KMS-11 (cell line): ENCODE data around the gene SAP30.

ENCODE experiments used
- H2AFZ ChIP-seq: fragments of 200-600 bp; sonication (generic); 2 replicates; pipeline ENCODE4 v1.6.1; 2016; ENCODE audit warnings: antibody characterized with exemption, mixed run types, low read depth
- H3K27ac ChIP-seq: fragments of 200-600 bp; sonication (generic); 2 replicates; pipeline ENCODE4 v1.6.1; 2016; ENCODE audit warnings: mild to moderate bottlenecking, mixed run types
- H3K27me3 ChIP-seq: fragments of 200-600 bp; sonication (generic); 2 replicates; pipeline ENCODE4 v1.6.1; 2017; ENCODE audit warnings: mild to moderate bottlenecking, low read depth, mixed run types, moderate library complexity; ENCODE audit not compliant: insufficient read depth
- H3K36me3 ChIP-seq: fragments of 200-600 bp; sonication (generic); 2 replicates; pipeline ENCODE4 v1.6.1; 2017; ENCODE audit warnings: mild to moderate bottlenecking, mixed run types; ENCODE audit not compliant: insufficient read depth
- H3K4me1 ChIP-seq: fragments of 200-600 bp; sonication (generic); 2 replicates; pipeline ENCODE4 v1.6.1; 2016; ENCODE audit warnings: mild to moderate bottlenecking, low read depth, mixed run types; ENCODE audit not compliant: poor library complexity, severe bottlenecking
- H3K4me2 ChIP-seq: fragments of 200-600 bp; sonication (generic); 2 replicates; pipeline ENCODE4 v1.7.0; 2016; ENCODE audit warnings: mild to moderate bottlenecking, mixed run types
- H3K4me3 ChIP-seq: fragments of 200-600 bp; sonication (generic); IDR thresholded peaks from 2 replicates; pipeline ENCODE4 v1.6.1; 2017; ENCODE audit warnings: low read depth, low read length, mixed read lengths; ENCODE audit not compliant: insufficient read depth
- H3K79me2 ChIP-seq: fragments of 200-600 bp; sonication (generic); 2 replicates; pipeline ENCODE4 v1.6.1; 2016; ENCODE audit warnings: low read depth, mixed run types; ENCODE audit not compliant: insufficient read depth
- H3K9ac ChIP-seq: fragments of 200-600 bp; sonication (generic); 2 replicates; pipeline ENCODE4 v1.6.1; 2016; ENCODE audit warnings: mild to moderate bottlenecking, mixed run types
- H4K20me1 ChIP-seq: fragments of 200-600 bp; sonication (generic); 2 replicates; pipeline ENCODE4 v1.6.1; 2016; ENCODE audit warnings: mild to moderate bottlenecking, mixed run types; ENCODE audit not compliant: insufficient read depth
- TF ChIP-seq, protein P1 (sequence below): fragments of 200-600 bp; sonication (generic); conservative IDR thresholded peaks from 2 replicates; pipeline ENCODE4 v1.6.1; 2017; ENCODE audit warnings: low read depth, mild to moderate bottlenecking, antibody characterized with exemption, low read length, moderate library complexity, mixed read lengths

SAP30 gene

DNA sequence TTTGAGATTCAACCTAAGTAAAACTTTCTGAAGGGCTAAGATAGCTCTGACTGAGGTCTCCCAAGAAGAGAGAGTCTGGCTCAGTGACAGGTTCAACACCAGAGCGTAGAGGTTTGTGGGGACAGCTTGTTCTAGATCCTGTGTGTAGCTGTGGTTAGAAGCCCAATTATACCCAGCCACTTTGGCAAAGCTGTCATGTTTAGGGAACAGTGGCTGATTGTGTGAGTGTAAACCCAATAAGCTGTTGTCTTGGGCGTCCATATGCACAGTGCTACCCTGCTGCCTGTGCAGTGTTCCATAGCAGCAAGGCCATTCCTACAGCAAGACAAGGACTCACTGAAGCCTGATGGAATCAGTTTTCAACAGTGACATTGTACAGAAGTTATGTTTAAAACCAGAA, 39.3 kb downstream of the SAP30 start:
- Histone ChIP-seq H3K9ac (no peak overlapping the region), H3K4me1 (no peaks in the 10 kb centered on the region), H3K27ac (no peak overlapping the region), H3K27me3 (no peaks in the 10 kb centered on the region), H3K79me2 (no peaks in the 10 kb centered on the region), H4K20me1 (no peaks in the 10 kb centered on the region), H3K4me3 (no peak overlapping the region), H2AFZ (no peak overlapping the region), H3K36me3 (no peaks in the 10 kb centered on the region), H3K4me2 (no peak overlapping the region)
- TF ChIP-seq, protein P1, sequence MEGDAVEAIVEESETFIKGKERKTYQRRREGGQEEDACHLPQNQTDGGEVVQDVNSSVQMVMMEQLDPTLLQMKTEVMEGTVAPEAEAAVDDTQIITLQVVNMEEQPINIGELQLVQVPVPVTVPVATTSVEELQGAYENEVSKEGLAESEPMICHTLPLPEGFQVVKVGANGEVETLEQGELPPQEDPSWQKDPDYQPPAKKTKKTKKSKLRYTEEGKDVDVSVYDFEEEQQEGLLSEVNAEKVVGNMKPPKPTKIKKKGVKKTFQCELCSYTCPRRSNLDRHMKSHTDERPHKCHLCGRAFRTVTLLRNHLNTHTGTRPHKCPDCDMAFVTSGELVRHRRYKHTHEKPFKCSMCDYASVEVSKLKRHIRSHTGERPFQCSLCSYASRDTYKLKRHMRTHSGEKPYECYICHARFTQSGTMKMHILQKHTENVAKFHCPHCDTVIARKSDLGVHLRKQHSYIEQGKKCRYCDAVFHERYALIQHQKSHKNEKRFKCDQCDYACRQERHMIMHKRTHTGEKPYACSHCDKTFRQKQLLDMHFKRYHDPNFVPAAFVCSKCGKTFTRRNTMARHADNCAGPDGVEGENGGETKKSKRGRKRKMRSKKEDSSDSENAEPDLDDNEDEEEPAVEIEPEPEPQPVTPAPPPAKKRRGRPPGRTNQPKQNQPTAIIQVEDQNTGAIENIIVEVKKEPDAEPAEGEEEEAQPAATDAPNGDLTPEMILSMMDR, result no peak

DNA sequence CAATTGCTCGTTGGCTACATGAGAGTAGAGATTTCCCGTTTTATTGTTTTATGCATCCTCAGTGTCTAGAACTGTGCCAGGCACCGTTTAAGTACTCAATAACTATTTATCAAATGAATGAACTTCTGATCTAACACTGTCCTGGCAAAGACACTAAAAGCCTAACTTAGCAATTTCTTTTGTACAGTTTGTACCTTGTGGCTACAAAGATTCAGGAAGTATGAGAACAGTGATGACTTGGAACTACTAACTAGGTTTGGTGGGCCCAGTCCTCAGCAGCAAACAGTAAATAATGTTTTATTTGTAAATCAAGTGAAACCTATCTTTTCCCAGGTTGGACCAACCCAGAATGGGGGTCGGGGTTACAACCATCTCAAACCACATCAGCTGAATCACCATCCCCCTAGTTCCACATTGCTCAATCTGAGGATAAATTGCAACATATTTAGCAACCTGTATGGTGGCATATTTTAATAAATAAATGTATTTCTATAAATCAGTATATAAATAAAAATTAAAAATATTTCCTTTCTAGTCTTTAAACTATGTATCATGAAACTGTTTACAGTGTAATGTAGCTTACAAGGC, 40.4 kb downstream of the SAP30 start:
- Histone ChIP-seq H3K79me2 (no peaks in the 10 kb centered on the region), H3K27ac (no peak overlapping the region), H3K27me3 (no peaks in the 10 kb centered on the region), H3K36me3 (no peaks in the 10 kb centered on the region), H3K9ac (no peak overlapping the region), H3K4me3 (no peak overlapping the region), H4K20me1 (no peaks in the 10 kb centered on the region), H3K4me2 (no peak overlapping the region), H2AFZ (no peak overlapping the region), H3K4me1 (no peaks in the 10 kb centered on the region)
- TF ChIP-seq, protein P1, result no peak

DNA sequence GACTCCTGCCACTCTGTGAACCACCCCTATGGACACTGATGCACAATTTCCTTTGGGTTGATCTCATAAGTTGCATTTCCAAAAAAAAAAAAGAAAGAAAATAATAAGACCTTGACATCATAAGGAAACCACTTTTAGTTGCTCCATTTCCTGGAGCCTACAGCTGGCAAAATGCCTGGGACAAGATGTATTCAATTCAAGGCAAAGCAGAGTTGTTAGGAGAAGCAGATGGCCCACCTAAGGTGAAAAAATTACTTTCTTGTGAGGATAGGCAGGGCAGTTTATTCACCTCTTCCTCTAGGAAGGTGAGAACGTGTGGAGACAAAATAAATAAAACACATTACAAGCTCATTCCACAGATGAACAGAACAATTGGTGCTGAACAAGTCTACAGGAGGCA, 42.3 kb downstream of the SAP30 start:
- H3K27me3 ChIP-seq, result no peaks in the 10 kb centered on the region
- no peaks in the 10 kb centered on the region for H3K4me1 ChIP-seq
- no peak overlapping the region for H3K4me2 ChIP-seq
- no peak overlapping the region for H3K4me3 ChIP-seq
- H3K9ac ChIP-seq, result no peak overlapping the region
- H2AFZ ChIP-seq, result no peak overlapping the region
- no peaks in the 10 kb centered on the region for H3K36me3 ChIP-seq
- H3K27ac ChIP-seq, result no peak overlapping the region
- no peaks in the 10 kb centered on the region for H3K79me2 ChIP-seq
- TF ChIP-seq, protein P1, result no peak
- H4K20me1 ChIP-seq, result no peaks in the 10 kb centered on the region

DNA sequence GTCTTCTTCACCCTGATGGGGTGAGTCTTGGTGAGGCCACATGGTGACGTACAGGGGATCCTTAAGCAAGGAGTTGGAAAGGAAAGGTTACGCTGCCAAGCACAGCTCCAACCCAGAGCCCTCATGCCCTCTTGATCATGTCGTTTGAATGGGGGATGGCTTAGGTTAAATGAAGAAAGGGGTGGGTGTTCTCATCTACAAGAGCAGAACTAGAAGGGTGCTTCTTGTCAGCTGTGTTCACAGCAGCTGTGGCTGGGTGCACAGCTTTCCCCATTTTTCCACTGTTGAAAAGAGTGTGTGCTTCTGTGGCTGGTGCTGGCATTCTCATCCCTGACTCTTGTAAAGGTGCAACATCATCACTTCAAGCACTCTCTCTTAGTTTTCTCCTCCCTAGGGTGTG, 43.7 kb downstream of the SAP30 start:
- H3K9ac ChIP-seq, result no peak overlapping the region
- H3K27me3 ChIP-seq, result no peaks in the 10 kb centered on the region
- no peaks in the 10 kb centered on the region for H4K20me1 ChIP-seq
- H2AFZ ChIP-seq, result no peak overlapping the region
- TF ChIP-seq, protein P1, result no peak
- no peak overlapping the region for H3K4me2 ChIP-seq
- no peaks in the 10 kb centered on the region for H3K36me3 ChIP-seq
- H3K4me3 ChIP-seq, result no peak overlapping the region
- H3K27ac ChIP-seq, result no peak overlapping the region
- H3K79me2 ChIP-seq, result no peaks in the 10 kb centered on the region
- H3K4me1 ChIP-seq, result no peaks in the 10 kb centered on the region
